CD4-positive, CD25-positive, alpha-beta regulatory T cell (primary cell): Measurements from ENCODE around the gene BAIAP2. TPM values are rescaled to one million over a fixed set of nuclear protein-coding genes. Genes with fewer than 3 reads are reported as not detected.

Experiments
- ATAC-seq, 2 donors: fragments of 150-1000 bp; cut with Tn5 transposase; one replicate each; pipeline ENCODE4 v1.10.0; 2021; ENCODE audit warnings: low read depth in 2 of 2, moderate number of reproducible peaks in 2 of 2, moderate library complexity in 1 of 2
- DNase-seq, 3 donors: peaks; one replicate each; pipeline versions ENCODE4 v3.0.0 to v3.0.0-alpha.2; 2012 to 2022; ENCODE audit warnings: mixed read lengths in 1 of 3
- H3K27ac ChIP-seq: one replicate; pipeline ENCODE4 v1.7.0; 2013; ENCODE audit warnings: mild to moderate bottlenecking, low read length; ENCODE audit not compliant: insufficient read depth, poor library complexity, severe bottlenecking
- H3K27me3 ChIP-seq: one replicate; pipeline ENCODE4 v1.7.0; 2013; ENCODE audit warnings: low read length; ENCODE audit not compliant: control insufficient read depth, insufficient read depth
- H3K36me3 ChIP-seq: one replicate; pipeline ENCODE4 v1.7.0; 2013; ENCODE audit warnings: mild to moderate bottlenecking, low read length, moderate library complexity; ENCODE audit not compliant: control insufficient read depth, insufficient read depth
- H3K4me1 ChIP-seq: 2 replicates; pipeline ENCODE4 v1.7.0; 2013; ENCODE audit warnings: mild to moderate bottlenecking, low read length; ENCODE audit not compliant: insufficient read depth, control insufficient read depth, poor library complexity, severe bottlenecking
- H3K4me3 ChIP-seq: one replicate; pipeline ENCODE4 v1.7.0; 2013; ENCODE audit warnings: low read depth, mild to moderate bottlenecking, low read length, moderate library complexity
- H3K9me3 ChIP-seq, 2 experiments: 1 replicate in 1 of 2; 2 replicates in 1 of 2; pipeline ENCODE4 v1.7.0; 2013; ENCODE audit warnings: low read length in 2 of 2, mild to moderate bottlenecking in 1 of 2, moderate library complexity in 1 of 2; ENCODE audit not compliant: control insufficient read depth in 2 of 2
- H3K27ac Mint-ChIP-seq, 3 donors: one replicate each; pipeline ENCODE4 v1.8.0; 2020 to 2022; ENCODE audit warnings: mild to moderate bottlenecking in 3 of 3, mixed read lengths in 3 of 3, moderate library complexity in 2 of 3
- H3K27me3 Mint-ChIP-seq: one replicate; pipeline ENCODE4 v1.8.0; 2022; ENCODE audit warnings: mild to moderate bottlenecking, mixed read lengths
- H3K36me3 Mint-ChIP-seq: one replicate; pipeline ENCODE4 v1.8.0; 2020; ENCODE audit warnings: mixed read lengths
- H3K4me1 Mint-ChIP-seq, 4 donors: one replicate each; pipeline ENCODE4 v1.8.0; 2020 to 2022; ENCODE audit warnings: mixed read lengths in 4 of 4, mild to moderate bottlenecking in 1 of 4
- H3K4me3 Mint-ChIP-seq, 4 donors: one replicate each; pipeline ENCODE4 v1.8.0; 2020 to 2022; ENCODE audit warnings: mild to moderate bottlenecking in 4 of 4, mixed read lengths in 4 of 4, moderate library complexity in 3 of 4
- H3K9me3 Mint-ChIP-seq, 7 donors: one replicate each; pipeline ENCODE4 v1.8.0; 2020 to 2022; ENCODE audit warnings: mixed read lengths in 7 of 7, mild to moderate bottlenecking in 3 of 7, moderate library complexity in 2 of 7
- polyA plus RNA-seq, 4 donors: library from polyadenylated mRNA; unstranded; fragments of 300-500 nt; fragmentation: Illumina TruSeq; gene quantifications; one replicate each; pipeline ENCODE4 v1.2.3, GENCODE V29; 2021
- total RNA-seq: library from RNA; stranded (reverse); gene quantifications from one replicate; pipeline ENCODE4 v1.2.3, GENCODE V29; 2022

Gene BAIAP2
- total and polyA plus RNA-seq, 5 donors from 2014 or later: 1.5 to 6.8 (median 1.7) TPM

- Histone ChIP-seq H3K27ac (no peak overlapping the region), H3K36me3 (no peaks in the 10 kb centered on the region), H3K27me3 (no peaks in the 10 kb centered on the region), H3K4me3 (no peak overlapping the region), H3K4me1 (peaks cover 5% of the 10 kb centered on the region), H3K9me3 (no peaks in the 10 kb centered on the region)
- ATAC-seq (no peak), DNase-seq (no peak)
- Mint-ChIP-seq H3K36me3 (no peaks in the 10 kb centered on the region), H3K4me1 (peaks cover 0 to 2% (median 0%) of the 10 kb centered on the region in 4 donors), H3K27me3 (peaks cover 11% of the 10 kb centered on the region), H3K9me3 (peaks cover 0 to 2% (median 0%) of the 10 kb centered on the region in 7 donors), H3K4me3 (no peak overlapping the region), H3K27ac (no peak overlapping the region)
Observed at GRCh38 chr17:81159611-81160265, 124.8 kb downstream of the BAIAP2 start.

- Histone ChIP-seq H3K36me3 (no peaks in the 10 kb centered on the region), H3K27ac (no peak overlapping the region), H3K9me3 (no peaks in the 10 kb centered on the region), H3K27me3 (no peaks in the 10 kb centered on the region), H3K4me1 (peaks cover 5% of the 10 kb centered on the region), H3K4me3 (no peak overlapping the region)
- Mint-ChIP-seq H3K27me3 (peaks cover 13% of the 10 kb centered on the region), H3K4me1 (peaks cover 0 to 2% (median 0%) of the 10 kb centered on the region in 4 donors), H3K9me3 (peaks cover 0 to 2% (median 0%) of the 10 kb centered on the region in 7 donors), H3K27ac (no peak overlapping the region), H3K4me3 (peak overlapping the region in 1 of 4 donors; percentile 16), H3K36me3 (no peaks in the 10 kb centered on the region)
- peak in 1 of 2 donors; percentile 29 for ATAC-seq
- DNase-seq: peak in 1 of 3 donors; percentile 8
Observed at GRCh38 chr17:81160306-81160705, 125.4 kb downstream of the BAIAP2 start.

GRCh38 chr17:81160747-81161453, 125.9 kb downstream of the BAIAP2 start:
- Mint-ChIP-seq H3K4me1 (peaks cover 0 to 2% (median 0%) of the 10 kb centered on the region in 4 donors), H3K4me3 (peak overlapping the region in 1 of 4 donors; percentile 41), H3K9me3 (peaks cover 0 to 2% (median 0%) of the 10 kb centered on the region in 7 donors), H3K36me3 (no peaks in the 10 kb centered on the region), H3K27me3 (peaks cover 16% of the 10 kb centered on the region), H3K27ac (no peak overlapping the region)
- no peak for DNase-seq
- Histone ChIP-seq H3K9me3 (no peaks in the 10 kb centered on the region), H3K27ac (no peak overlapping the region), H3K4me1 (peaks cover 10% of the 10 kb centered on the region), H3K27me3 (no peaks in the 10 kb centered on the region), H3K4me3 (no peak overlapping the region), H3K36me3 (no peaks in the 10 kb centered on the region)
- no peak for ATAC-seq

GRCh38 chr17:81161536-81161935, 126.6 kb downstream of the BAIAP2 start:
- Mint-ChIP-seq H3K9me3 (peaks cover 0 to 2% (median 0%) of the 10 kb centered on the region in 7 donors), H3K36me3 (no peaks in the 10 kb centered on the region), H3K4me3 (no peak overlapping the region), H3K4me1 (peaks cover 0 to 2% (median 0%) of the 10 kb centered on the region in 4 donors), H3K27ac (no peak overlapping the region), H3K27me3 (peaks cover 16% of the 10 kb centered on the region)
- Histone ChIP-seq H3K36me3 (no peaks in the 10 kb centered on the region), H3K4me1 (peaks cover 10% of the 10 kb centered on the region), H3K27me3 (no peaks in the 10 kb centered on the region), H3K9me3 (no peaks in the 10 kb centered on the region), H3K4me3 (no peak overlapping the region), H3K27ac (no peak overlapping the region)
- DNase-seq: no peak
- ATAC-seq: no peak

GRCh38 chr17:81161972-81162371, 127.0 kb downstream of the BAIAP2 start:
- H3K27ac ChIP-seq: no peak overlapping the region
- H3K27me3 Mint-ChIP-seq: peaks cover 18% of the 10 kb centered on the region
- DNase-seq (no peak), ATAC-seq (no peak)
- H3K9me3 ChIP-seq: no peaks in the 10 kb centered on the region
- peaks cover 0 to 2% (median 0%) of the 10 kb centered on the region in 4 donors for H3K4me1 Mint-ChIP-seq
- H3K4me1 ChIP-seq: peaks cover 10% of the 10 kb centered on the region
- H3K9me3 Mint-ChIP-seq: peaks cover 0 to 2% (median 0%) of the 10 kb centered on the region in 7 donors
- no peak overlapping the region for H3K27ac Mint-ChIP-seq
- H3K4me3 ChIP-seq: no peak overlapping the region
- H3K36me3 Mint-ChIP-seq: no peaks in the 10 kb centered on the region
- no peaks in the 10 kb centered on the region for H3K27me3 ChIP-seq
- no peaks in the 10 kb centered on the region for H3K36me3 ChIP-seq
- H3K4me3 Mint-ChIP-seq: no peak overlapping the region

- H3K4me1 ChIP-seq: peaks cover 10% of the 10 kb centered on the region
- no peaks in the 10 kb centered on the region for H3K9me3 ChIP-seq
- no peak overlapping the region for H3K4me3 Mint-ChIP-seq
- H3K4me1 Mint-ChIP-seq: peaks cover 0 to 4% (median 0%) of the 10 kb centered on the region in 4 donors
- H3K27ac ChIP-seq: no peak overlapping the region
- H3K4me3 ChIP-seq: no peak overlapping the region
- no peaks in the 10 kb centered on the region for H3K36me3 ChIP-seq
- H3K36me3 Mint-ChIP-seq: no peaks in the 10 kb centered on the region
- H3K9me3 Mint-ChIP-seq: peaks cover 0 to 2% (median 0%) of the 10 kb centered on the region in 7 donors
- DNase-seq (no peak), ATAC-seq (no peak)
- H3K27me3 ChIP-seq: no peaks in the 10 kb centered on the region
- H3K27me3 Mint-ChIP-seq: peaks cover 24% of the 10 kb centered on the region
- peak overlapping the region in 1 of 3 donors; percentile 90 for H3K27ac Mint-ChIP-seq
Observed at GRCh38 chr17:81162491-81162890, 127.5 kb downstream of the BAIAP2 start.

- Mint-ChIP-seq H3K27ac (peak overlapping the region in 1 of 3 donors; percentile 90), H3K36me3 (no peaks in the 10 kb centered on the region), H3K27me3 (peaks cover 24% of the 10 kb centered on the region), H3K4me3 (no peak overlapping the region), H3K4me1 (peaks cover 0 to 4% (median 0%) of the 10 kb centered on the region in 4 donors), H3K9me3 (peaks cover 0 to 2% (median 0%) of the 10 kb centered on the region in 7 donors)
- no peak overlapping the region for H3K27ac ChIP-seq
- no peak overlapping the region for H3K4me3 ChIP-seq
- DNase-seq (no peak), ATAC-seq (no peak)
- no peaks in the 10 kb centered on the region for H3K27me3 ChIP-seq
- peaks cover 10% of the 10 kb centered on the region for H3K4me1 ChIP-seq
- no peaks in the 10 kb centered on the region for H3K9me3 ChIP-seq
- no peaks in the 10 kb centered on the region for H3K36me3 ChIP-seq
Observed at GRCh38 chr17:81163051-81163695, 128.2 kb downstream of the BAIAP2 start.
